HEK293T (cell line): ENCODE data around the gene PGM1.

ENCODE experiments used
- CTCF ChIA-PET: fragments of 350-600 bp; formaldehyde crosslinking; extraction: SDS; loops from one replicate; lab custom pipeline; 2021; ENCODE audit warnings: antibody characterized with exemption, inconsistent platforms; lab: Yijun Ruan, JAX
- POLR2A ChIA-PET: fragments of 350-600 bp; formaldehyde crosslinking; extraction: SDS; loops from one replicate; lab custom pipeline; 2020; ENCODE audit warnings: antibody characterized with exemption, inconsistent platforms; lab: Yijun Ruan, JAX
- DNase-seq: peaks from one replicate; pipeline ENCODE4 v3.0.0; 2012; ENCODE audit warnings: mixed read lengths; ENCODE audit errors: extremely low spot score
- ARNT ChIP-seq: fragments of 450-650 bp; IDR thresholded peaks from 2 replicates; pipeline ENCODE4 v1.6.1; 2017; ENCODE audit warnings: mild to moderate bottlenecking
- BHLHE40 ChIP-seq: fragments of 450-650 bp; IDR thresholded peaks from 2 replicates; pipeline ENCODE4 v1.6.1; 2016; ENCODE audit warnings: mild to moderate bottlenecking, moderate library complexity, borderline replicate concordance
- CTBP1 ChIP-seq: fragments of 450-650 bp; IDR thresholded peaks from 2 replicates; pipeline ENCODE4 v1.6.1; 2016; ENCODE audit warnings: borderline replicate concordance
- ELF4 ChIP-seq: fragments of 450-650 bp; IDR thresholded peaks from 2 replicates; pipeline ENCODE4 v1.6.1; 2017; ENCODE audit warnings: antibody characterized with exemption
- FOXA1 ChIP-seq: fragments of 450-650 bp; IDR thresholded peaks from 2 replicates; pipeline ENCODE4 v1.6.1; 2016; ENCODE audit warnings: mild to moderate bottlenecking
- FOXK2 ChIP-seq: fragments of 450-650 bp; IDR thresholded peaks from 2 replicates; pipeline ENCODE4 v1.6.1; 2016; ENCODE audit warnings: mild to moderate bottlenecking
- FOXM1 ChIP-seq: fragments of 450-650 bp; IDR thresholded peaks from 2 replicates; pipeline ENCODE4 v1.6.1; 2017; ENCODE audit warnings: mild to moderate bottlenecking, borderline replicate concordance
- HDGF ChIP-seq: fragments of 450-650 bp; IDR thresholded peaks from 2 replicates; pipeline ENCODE4 v1.6.1; 2017; ENCODE audit warnings: antibody characterized with exemption, borderline replicate concordance
- L3MBTL2 ChIP-seq: fragments of 450-650 bp; conservative IDR thresholded peaks from 2 replicates; pipeline ENCODE4 v1.6.1; 2016; ENCODE audit warnings: mild to moderate bottlenecking
- LEF1 ChIP-seq: fragments of 450-650 bp; IDR thresholded peaks from 2 replicates; pipeline ENCODE4 v1.6.1; 2017; ENCODE audit warnings: mild to moderate bottlenecking, borderline replicate concordance
- NFRKB ChIP-seq: fragments of 450-650 bp; IDR thresholded peaks from 2 replicates; pipeline ENCODE4 v1.6.1; 2016; ENCODE audit warnings: mild to moderate bottlenecking, moderate library complexity
- PKNOX1 ChIP-seq: fragments of 450-650 bp; IDR thresholded peaks from 2 replicates; pipeline ENCODE4 v1.6.1; 2016
- SP1 ChIP-seq: fragments of 450-650 bp; IDR thresholded peaks from 2 replicates; pipeline ENCODE4 v1.6.1; 2017
- SUZ12 ChIP-seq: fragments of 450-650 bp; IDR thresholded peaks from 2 replicates; pipeline ENCODE4 v1.6.1; 2016; ENCODE audit warnings: mild to moderate bottlenecking
- TARDBP ChIP-seq: fragments of 450-650 bp; IDR thresholded peaks from 2 replicates; pipeline ENCODE4 v1.6.1; 2016
- ZNF384 ChIP-seq: fragments of 450-650 bp; IDR thresholded peaks from 2 replicates; pipeline ENCODE4 v1.6.1; 2016

PGM1 gene

GRCh38 chr1:63643517-63643916 is 50.3 kb downstream of the PGM1 start:
- TF ChIP-seq CTBP1 (no peak), TARDBP (no peak), FOXM1 (no peak), PKNOX1 (no peak), SUZ12 (no peak), LEF1 (no peak), SP1 (no peak), ZNF384 (no peak), ARNT (no peak), HDGF (no peak), FOXK2 (no peak), ELF4 (no peak)
- no peak for DNase-seq
- POLR2A ChIA-PET, result no interaction called here
- CTCF ChIA-PET, result no interaction called here

- ChIA-PET POLR2A (no interaction called here), CTCF (no interaction called here)
These were observed 50.7 kb downstream of the PGM1 start for GRCh38 chr1:63643926-63644325.

GRCh38 chr1:63645317-63645716 is 52.1 kb downstream of the PGM1 start:
- POLR2A ChIA-PET, result no interaction called here
- TF ChIP-seq FOXK2 (no peak), FOXA1 (no peak), HDGF (no peak), CTBP1 (no peak), BHLHE40 (no peak), ELF4 (no peak), ZNF384 (no peak), ARNT (no peak), PKNOX1 (no peak), TARDBP (no peak), NFRKB (no peak), LEF1 (no peak), SP1 (no peak), FOXM1 (no peak), SUZ12 (no peak), L3MBTL2 (no peak)
- CTCF ChIA-PET, result no interaction called here
- DNase-seq, result no peak

More at GRCh38 chr1:63643926-63644325, 50.7 kb downstream of the PGM1 start:
- TF ChIP-seq FOXM1 (no peak), ELF4 (no peak), L3MBTL2 (no peak), FOXK2 (no peak), LEF1 (no peak), ZNF384 (no peak), HDGF (no peak), FOXA1 (no peak), SUZ12 (no peak), NFRKB (no peak), ARNT (no peak), TARDBP (no peak), SP1 (no peak), PKNOX1 (no peak), BHLHE40 (no peak), CTBP1 (no peak)
- DNase-seq, result no peak

- POLR2A ChIA-PET, result no interaction called here
- TF ChIP-seq FOXK2, result no peak
- TF ChIP-seq HDGF, result no peak
- no peak for DNase-seq
- CTCF ChIA-PET, result no interaction called here
These were observed 55.5 kb downstream of the PGM1 start for GRCh38 chr1:63648689-63649088.

GRCh38 chr1:63651161-63651701 is 58.0 kb downstream of the PGM1 start:
- no peak for TF ChIP-seq ARNT
- CTCF ChIA-PET, result interaction anchor here (0.6 kb wide), 1 partner anchor 23 kb away, joined by 3 read pairs; no protein-coding TSS in a partner anchor
- POLR2A ChIA-PET, result no interaction called here
- DNase-seq, result no peak

GRCh38 chr1:63653976-63654375 is 60.8 kb downstream of the PGM1 start:
- no peak for TF ChIP-seq NFRKB
- TF ChIP-seq PKNOX1, result no peak
- no peak for TF ChIP-seq BHLHE40
- TF ChIP-seq SP1, result no peak
- no peak for TF ChIP-seq FOXK2
- TF ChIP-seq FOXA1, result no peak
- TF ChIP-seq SUZ12, result no peak
- no peak for TF ChIP-seq TARDBP
- no peak for TF ChIP-seq LEF1
- no peak for TF ChIP-seq ARNT
- TF ChIP-seq HDGF, result no peak
- no peak for TF ChIP-seq CTBP1
- no peak for DNase-seq
- POLR2A ChIA-PET, result no interaction called here
- CTCF ChIA-PET, result no interaction called here
